ENCODE data around the gene PCK1. TPM values are rescaled to one million over a fixed set of nuclear protein-coding genes. Genes with fewer than 3 reads are reported as not detected.

PCK1 gene
- total and polyA plus RNA-seq, 2 of the 8 experiments (the other 6 are each of a cell fraction or from before 2014, with no cell fraction given): not detected

GRCh38 chr20:57585466-57586213 is 24.7 kb downstream of the PCK1 start (continued):
- TF ChIP-seq, protein P1, sequence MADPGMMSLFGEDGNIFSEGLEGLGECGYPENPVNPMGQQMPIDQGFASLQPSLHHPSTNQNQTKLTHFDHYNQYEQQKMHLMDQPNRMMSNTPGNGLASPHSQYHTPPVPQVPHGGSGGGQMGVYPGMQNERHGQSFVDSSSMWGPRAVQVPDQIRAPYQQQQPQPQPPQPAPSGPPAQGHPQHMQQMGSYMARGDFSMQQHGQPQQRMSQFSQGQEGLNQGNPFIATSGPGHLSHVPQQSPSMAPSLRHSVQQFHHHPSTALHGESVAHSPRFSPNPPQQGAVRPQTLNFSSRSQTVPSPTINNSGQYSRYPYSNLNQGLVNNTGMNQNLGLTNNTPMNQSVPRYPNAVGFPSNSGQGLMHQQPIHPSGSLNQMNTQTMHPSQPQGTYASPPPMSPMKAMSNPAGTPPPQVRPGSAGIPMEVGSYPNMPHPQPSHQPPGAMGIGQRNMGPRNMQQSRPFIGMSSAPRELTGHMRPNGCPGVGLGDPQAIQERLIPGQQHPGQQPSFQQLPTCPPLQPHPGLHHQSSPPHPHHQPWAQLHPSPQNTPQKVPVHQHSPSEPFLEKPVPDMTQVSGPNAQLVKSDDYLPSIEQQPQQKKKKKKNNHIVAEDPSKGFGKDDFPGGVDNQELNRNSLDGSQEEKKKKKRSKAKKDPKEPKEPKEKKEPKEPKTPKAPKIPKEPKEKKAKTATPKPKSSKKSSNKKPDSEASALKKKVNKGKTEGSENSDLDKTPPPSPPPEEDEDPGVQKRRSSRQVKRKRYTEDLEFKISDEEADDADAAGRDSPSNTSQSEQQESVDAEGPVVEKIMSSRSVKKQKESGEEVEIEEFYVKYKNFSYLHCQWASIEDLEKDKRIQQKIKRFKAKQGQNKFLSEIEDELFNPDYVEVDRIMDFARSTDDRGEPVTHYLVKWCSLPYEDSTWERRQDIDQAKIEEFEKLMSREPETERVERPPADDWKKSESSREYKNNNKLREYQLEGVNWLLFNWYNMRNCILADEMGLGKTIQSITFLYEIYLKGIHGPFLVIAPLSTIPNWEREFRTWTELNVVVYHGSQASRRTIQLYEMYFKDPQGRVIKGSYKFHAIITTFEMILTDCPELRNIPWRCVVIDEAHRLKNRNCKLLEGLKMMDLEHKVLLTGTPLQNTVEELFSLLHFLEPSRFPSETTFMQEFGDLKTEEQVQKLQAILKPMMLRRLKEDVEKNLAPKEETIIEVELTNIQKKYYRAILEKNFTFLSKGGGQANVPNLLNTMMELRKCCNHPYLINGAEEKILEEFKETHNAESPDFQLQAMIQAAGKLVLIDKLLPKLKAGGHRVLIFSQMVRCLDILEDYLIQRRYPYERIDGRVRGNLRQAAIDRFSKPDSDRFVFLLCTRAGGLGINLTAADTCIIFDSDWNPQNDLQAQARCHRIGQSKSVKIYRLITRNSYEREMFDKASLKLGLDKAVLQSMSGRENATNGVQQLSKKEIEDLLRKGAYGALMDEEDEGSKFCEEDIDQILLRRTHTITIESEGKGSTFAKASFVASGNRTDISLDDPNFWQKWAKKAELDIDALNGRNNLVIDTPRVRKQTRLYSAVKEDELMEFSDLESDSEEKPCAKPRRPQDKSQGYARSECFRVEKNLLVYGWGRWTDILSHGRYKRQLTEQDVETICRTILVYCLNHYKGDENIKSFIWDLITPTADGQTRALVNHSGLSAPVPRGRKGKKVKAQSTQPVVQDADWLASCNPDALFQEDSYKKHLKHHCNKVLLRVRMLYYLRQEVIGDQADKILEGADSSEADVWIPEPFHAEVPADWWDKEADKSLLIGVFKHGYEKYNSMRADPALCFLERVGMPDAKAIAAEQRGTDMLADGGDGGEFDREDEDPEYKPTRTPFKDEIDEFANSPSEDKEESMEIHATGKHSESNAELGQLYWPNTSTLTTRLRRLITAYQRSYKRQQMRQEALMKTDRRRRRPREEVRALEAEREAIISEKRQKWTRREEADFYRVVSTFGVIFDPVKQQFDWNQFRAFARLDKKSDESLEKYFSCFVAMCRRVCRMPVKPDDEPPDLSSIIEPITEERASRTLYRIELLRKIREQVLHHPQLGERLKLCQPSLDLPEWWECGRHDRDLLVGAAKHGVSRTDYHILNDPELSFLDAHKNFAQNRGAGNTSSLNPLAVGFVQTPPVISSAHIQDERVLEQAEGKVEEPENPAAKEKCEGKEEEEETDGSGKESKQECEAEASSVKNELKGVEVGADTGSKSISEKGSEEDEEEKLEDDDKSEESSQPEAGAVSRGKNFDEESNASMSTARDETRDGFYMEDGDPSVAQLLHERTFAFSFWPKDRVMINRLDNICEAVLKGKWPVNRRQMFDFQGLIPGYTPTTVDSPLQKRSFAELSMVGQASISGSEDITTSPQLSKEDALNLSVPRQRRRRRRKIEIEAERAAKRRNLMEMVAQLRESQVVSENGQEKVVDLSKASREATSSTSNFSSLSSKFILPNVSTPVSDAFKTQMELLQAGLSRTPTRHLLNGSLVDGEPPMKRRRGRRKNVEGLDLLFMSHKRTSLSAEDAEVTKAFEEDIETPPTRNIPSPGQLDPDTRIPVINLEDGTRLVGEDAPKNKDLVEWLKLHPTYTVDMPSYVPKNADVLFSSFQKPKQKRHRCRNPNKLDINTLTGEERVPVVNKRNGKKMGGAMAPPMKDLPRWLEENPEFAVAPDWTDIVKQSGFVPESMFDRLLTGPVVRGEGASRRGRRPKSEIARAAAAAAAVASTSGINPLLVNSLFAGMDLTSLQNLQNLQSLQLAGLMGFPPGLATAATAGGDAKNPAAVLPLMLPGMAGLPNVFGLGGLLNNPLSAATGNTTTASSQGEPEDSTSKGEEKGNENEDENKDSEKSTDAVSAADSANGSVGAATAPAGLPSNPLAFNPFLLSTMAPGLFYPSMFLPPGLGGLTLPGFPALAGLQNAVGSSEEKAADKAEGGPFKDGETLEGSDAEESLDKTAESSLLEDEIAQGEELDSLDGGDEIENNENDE (IDR thresholded peaks at IDR 0.05; ENCODE audit: insufficient replicate concordance, low read length): no peak
- TF ChIP-seq GABPA (IDR thresholded peaks at IDR 0.05; ENCODE audit: borderline replicate concordance, insufficient read depth, low read length) (no peak), KDM1A (IDR thresholded peaks at IDR 0.05; ENCODE audit: borderline replicate concordance, low read length) (no peak), TAF1 (IDR thresholded peaks at IDR 0.05; ENCODE audit: low read depth, low read length) (no peak), FOSL1 (IDR thresholded peaks at IDR 0.05; ENCODE audit: insufficient read depth, low read depth, low read length) (no peak), SRF (IDR thresholded peaks at IDR 0.05; ENCODE audit: low read depth, low read length) (no peak), SIN3A (conservative IDR thresholded peaks at IDR 0.05 in 1 of 2, IDR thresholded peaks at IDR 0.05 in 1 of 2; ENCODE audit: low read depth in 1 of 2, low read length in 2 of 2) (no peak), JUND (IDR thresholded peaks at IDR 0.05; ENCODE audit: low read length) (no peak), SUZ12 (IDR thresholded peaks at IDR 0.05; ENCODE audit: low read length) (no peak), BCL11A (IDR thresholded peaks at IDR 0.05; ENCODE audit: low read depth in 2 of 2, low read length in 2 of 2) (no peak)

All from H1 (cell line).